ENCODE measurements around the gene DDA1.

Gene DDA1

DNA sequence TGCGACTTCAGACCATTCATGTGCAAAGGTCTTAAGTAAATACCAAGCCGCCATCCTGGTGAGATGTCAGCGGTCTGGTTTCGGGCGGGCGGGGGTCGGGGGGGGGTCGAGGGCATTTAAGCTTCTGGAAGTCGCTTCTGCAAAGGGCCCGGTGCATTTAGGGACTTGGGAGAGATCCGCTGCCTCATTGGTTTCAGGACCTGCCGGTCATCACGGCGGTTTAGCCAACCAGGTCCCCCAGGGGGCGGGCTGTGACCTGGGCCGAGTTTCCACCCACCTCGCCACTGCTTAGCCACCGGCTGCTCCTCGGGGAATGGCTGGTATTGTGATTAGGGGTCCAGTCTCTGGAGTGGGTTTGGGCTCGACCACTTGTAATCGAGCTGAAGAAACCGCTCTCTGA is 19.9 kb upstream of the DDA1 start:
- H4K20me1 ChIP-seq (ENCODE audit: insufficient read depth, low read length) = no peaks in the 10 kb centered on the region; the same call in 1 of the 2 replicates
- no peak overlapping the region for H3K27ac ChIP-seq (ENCODE audit: low read length)
- no peaks in the 10 kb centered on the region for H3K36me3 ChIP-seq (ENCODE audit: insufficient read depth, low read length)
- H2AFZ ChIP-seq (ENCODE audit: low read depth, low read length) = no peak overlapping the region
- H3K27me3 ChIP-seq (ENCODE audit: insufficient read depth, low read length, poor library complexity) = no peaks in the 10 kb centered on the region
- DNase-seq (no peak), ATAC-seq (ENCODE audit: insufficient read depth, low read depth) (no peak)
- peaks cover 28% of the 10 kb centered on the region for H3K4me1 ChIP-seq (ENCODE audit: insufficient read depth, low read length)
- no peak for TF ChIP-seq EZH2 (IDR thresholded peaks at IDR 0.05; ENCODE audit: borderline replicate concordance, low read depth, low read length, severe bottlenecking)
- TF ChIP-seq, protein P1, sequence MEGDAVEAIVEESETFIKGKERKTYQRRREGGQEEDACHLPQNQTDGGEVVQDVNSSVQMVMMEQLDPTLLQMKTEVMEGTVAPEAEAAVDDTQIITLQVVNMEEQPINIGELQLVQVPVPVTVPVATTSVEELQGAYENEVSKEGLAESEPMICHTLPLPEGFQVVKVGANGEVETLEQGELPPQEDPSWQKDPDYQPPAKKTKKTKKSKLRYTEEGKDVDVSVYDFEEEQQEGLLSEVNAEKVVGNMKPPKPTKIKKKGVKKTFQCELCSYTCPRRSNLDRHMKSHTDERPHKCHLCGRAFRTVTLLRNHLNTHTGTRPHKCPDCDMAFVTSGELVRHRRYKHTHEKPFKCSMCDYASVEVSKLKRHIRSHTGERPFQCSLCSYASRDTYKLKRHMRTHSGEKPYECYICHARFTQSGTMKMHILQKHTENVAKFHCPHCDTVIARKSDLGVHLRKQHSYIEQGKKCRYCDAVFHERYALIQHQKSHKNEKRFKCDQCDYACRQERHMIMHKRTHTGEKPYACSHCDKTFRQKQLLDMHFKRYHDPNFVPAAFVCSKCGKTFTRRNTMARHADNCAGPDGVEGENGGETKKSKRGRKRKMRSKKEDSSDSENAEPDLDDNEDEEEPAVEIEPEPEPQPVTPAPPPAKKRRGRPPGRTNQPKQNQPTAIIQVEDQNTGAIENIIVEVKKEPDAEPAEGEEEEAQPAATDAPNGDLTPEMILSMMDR (IDR thresholded peaks at IDR 0.05; ENCODE audit: borderline replicate concordance, extremely low read depth, low read length, poor library complexity, severe bottlenecking) = no peak
- H3K4me2 ChIP-seq (ENCODE audit: insufficient read depth, low read length) = no peak overlapping the region
- H3K79me2 ChIP-seq (ENCODE audit: insufficient read depth, low read length) = peaks cover 9% of the 10 kb centered on the region; the same call in 1 of the 2 replicates
- H3K9ac ChIP-seq (ENCODE audit: low read depth, low read length) = no peak overlapping the region
- H3K4me3 ChIP-seq (ENCODE audit: low read depth in 1 of 2, low read length in 2 of 2) = no peak overlapping the region
- H3K9me3 ChIP-seq (ENCODE audit: insufficient read depth, low read length, severe bottlenecking) = no peaks in the 10 kb centered on the region

GRCh38 chr19:17292301-17293074 is 16.9 kb upstream of the DDA1 start:
- peak overlapping the region; percentile 99 for H2AFZ ChIP-seq (ENCODE audit: low read depth, low read length)
- peaks cover 28% of the 10 kb centered on the region for H3K4me1 ChIP-seq (ENCODE audit: insufficient read depth, low read length)
- H3K4me2 ChIP-seq (ENCODE audit: insufficient read depth, low read length) = peak overlapping the region; percentile 99
- peaks cover 9% of the 10 kb centered on the region; the same call in 1 of the 2 replicates for H3K79me2 ChIP-seq (ENCODE audit: insufficient read depth, low read length)
- peak overlapping the region; percentile 73 for H3K9ac ChIP-seq (ENCODE audit: low read depth, low read length)
- ATAC-seq (ENCODE audit: insufficient read depth, low read depth) = peak; percentile 95
- H3K27me3 ChIP-seq (ENCODE audit: insufficient read depth, low read length, poor library complexity) = no peaks in the 10 kb centered on the region
- H3K4me3 ChIP-seq (ENCODE audit: low read depth in 1 of 2, low read length in 2 of 2) = peak overlapping the region; percentile 39 to 94; a peak in 3 of 4 replicates
- H4K20me1 ChIP-seq (ENCODE audit: insufficient read depth, low read length) = no peaks in the 10 kb centered on the region; the same call in 1 of the 2 replicates
- H3K9me3 ChIP-seq (ENCODE audit: insufficient read depth, low read length, severe bottlenecking) = no peaks in the 10 kb centered on the region
- no peak for TF ChIP-seq EZH2 (IDR thresholded peaks at IDR 0.05; ENCODE audit: borderline replicate concordance, low read depth, low read length, severe bottlenecking)
- TF ChIP-seq, protein P1 (IDR thresholded peaks at IDR 0.05; ENCODE audit: borderline replicate concordance, extremely low read depth, low read length, poor library complexity, severe bottlenecking) = peak; percentile 94
- 0 out of 2 replicates have a peak, but pooled peaks cover 3% of the 10 kb centered on the region for H3K36me3 ChIP-seq (ENCODE audit: insufficient read depth, low read length)
- peak; percentile 86 for DNase-seq
- H3K27ac ChIP-seq (ENCODE audit: low read length) = peak overlapping the region; percentile 79

- Histone ChIP-seq H3K27ac (ENCODE audit: low read length) (no peak overlapping the region), H3K9me3 (ENCODE audit: insufficient read depth, low read length, severe bottlenecking) (peaks cover 3% of the 10 kb centered on the region), H2AFZ (ENCODE audit: low read depth, low read length) (no peak overlapping the region), H3K9ac (ENCODE audit: low read depth, low read length) (peak overlapping the region; percentile 30; the same call in 1 of the 2 replicates), H3K4me3 (ENCODE audit: low read depth in 1 of 2, low read length in 2 of 2) (no peak overlapping the region), H3K4me1 (ENCODE audit: insufficient read depth, low read length) (peaks cover 28% of the 10 kb centered on the region), H4K20me1 (ENCODE audit: insufficient read depth, low read length) (no peaks in the 10 kb centered on the region; the same call in 1 of the 2 replicates), H3K4me2 (ENCODE audit: insufficient read depth, low read length) (peak overlapping the region; percentile 99), H3K36me3 (ENCODE audit: insufficient read depth, low read length) (peaks cover 7% of the 10 kb centered on the region; the same call in 1 of the 2 replicates), H3K79me2 (ENCODE audit: insufficient read depth, low read length) (peaks cover 9% of the 10 kb centered on the region; the same call in 1 of the 2 replicates), H3K27me3 (ENCODE audit: insufficient read depth, low read length, poor library complexity) (no peaks in the 10 kb centered on the region)
- ATAC-seq (ENCODE audit: insufficient read depth, low read depth) = no peak
- TF ChIP-seq, protein P1 (IDR thresholded peaks at IDR 0.05; ENCODE audit: borderline replicate concordance, extremely low read depth, low read length, poor library complexity, severe bottlenecking) = no peak
- no peak for TF ChIP-seq EZH2 (IDR thresholded peaks at IDR 0.05; ENCODE audit: borderline replicate concordance, low read depth, low read length, severe bottlenecking)
- DNase-seq = no peak
Measured at GRCh38 chr19:17293605-17294004, 15.8 kb upstream of the DDA1 start.
